Prostate gland (tissue), 2 donors: ENCODE results near the gene PTPRE. TPM values are rescaled to one million over a fixed set of nuclear protein-coding genes. Genes with fewer than 3 reads are reported as not detected.

Experiments
- DNase-seq: peaks from one replicate; pipeline ENCODE4 v3.0.0-alpha.2; 2019; ENCODE audit warnings: low spot score
- H3K27ac ChIP-seq, 2 donors: fragments of 200-600 bp; sonication (generic); 2 replicates each; pipeline ENCODE4 v1.5.1; 2017 to 2019
- H3K27me3 ChIP-seq: fragments of 200-600 bp; sonication (generic); replicated peaks from 2 replicates; pipeline ENCODE4 v1.5.1; 2019; ENCODE audit not compliant: insufficient read depth
- H3K36me3 ChIP-seq, 2 donors: fragments of 200-600 bp; sonication (generic); 1 replicate in 1 of 2; 2 replicates in 1 of 2; pipeline versions ENCODE4 v1.5.1 to v1.8.1; 2017 to 2019
- H3K4me1 ChIP-seq: fragments of 200-600 bp; sonication (generic); replicated peaks from 2 replicates; pipeline ENCODE4 v1.5.1; 2019
- H3K4me3 ChIP-seq, 2 donors: fragments of 200-600 bp; sonication (generic); 2 replicates each; pipeline ENCODE4 v1.5.1; 2017 to 2019
- H3K9me3 ChIP-seq: fragments of 200-600 bp; sonication (generic); 2 replicates; pipeline ENCODE4 v1.5.1; 2017
- CTCF ChIP-seq, 4 experiments: fragments of 200-600 bp in 2 of 4; fragments of 450-650 bp in 2 of 4; sonication (generic) in 2 of 4; IDR thresholded peaks; 1 replicate in 3 of 4; 2 replicates in 1 of 4; pipeline ENCODE4 v1.5.1; 2016 to 2019; ENCODE audit warnings: antibody characterized with exemption in 4 of 4, mild to moderate bottlenecking in 2 of 4, moderate library complexity in 2 of 4
- POLR2A ChIP-seq: fragments of 450-650 bp; IDR thresholded peaks from one replicate; pipeline ENCODE4 v1.6.1; 2016; ENCODE audit warnings: antibody characterized with exemption, mild to moderate bottlenecking
- POLR2AphosphoS5 ChIP-seq: sonication (generic); formaldehyde crosslinking; IDR thresholded peaks from one replicate; pipeline ENCODE4 v1.6.1; 2017; ENCODE audit warnings: antibody characterized with exemption
- WGBS: methylation state at CpG from one replicate; pipeline ENCODE4 v1.1.5; 2018; 5-methylcytosine and 5-hydroxymethylcytosine counted together
- intact Hi-C: fragments of 100-400 bp; cut with DNase I; formaldehyde crosslinking; loops from one replicate; pipeline ENCODE4 v1.14.2; 2022
- total RNA-seq, 2 donors: library from RNA; depleted of rRNA; stranded (reverse); fragments of >200 nt; gene quantifications; one replicate each; pipeline ENCODE4 v1.1.0, GENCODE V29; 2016

Gene PTPRE
- total RNA-seq, 2 donors from 2014 or later, result 4.5 to 14.3 TPM

- no peak for DNase-seq
- H3K36me3 ChIP-seq, result no peaks in the 10 kb centered on the region
- no peaks in the 10 kb centered on the region for H3K9me3 ChIP-seq
- 90% methylated on average over 16 of the region's 17 CpGs for WGBS
- H3K27me3 ChIP-seq, result no peaks in the 10 kb centered on the region
- no peaks in the 10 kb centered on the region for H3K4me1 ChIP-seq
- TF ChIP-seq POLR2A (no peak), CTCF (IDR thresholded peaks at IDR 0.05) (no peak), POLR2AphosphoS5 (no peak)
- H3K27ac ChIP-seq, result no peak overlapping the region
- intact Hi-C loops, result no loop called here
- H3K4me3 ChIP-seq, result no peak overlapping the region
These were observed 149.6 kb downstream of the PTPRE start for GRCh38 chr10:128056303-128057050.

- Histone ChIP-seq H3K27ac (no peak overlapping the region), H3K9me3 (no peaks in the 10 kb centered on the region), H3K36me3 (no peaks in the 10 kb centered on the region), H3K4me3 (no peak overlapping the region), H3K4me1 (no peaks in the 10 kb centered on the region), H3K27me3 (no peaks in the 10 kb centered on the region)
- intact Hi-C loops, result no loop called here
- TF ChIP-seq POLR2A, result no peak
- TF ChIP-seq POLR2AphosphoS5, result no peak
- no peak for TF ChIP-seq CTCF (IDR thresholded peaks at IDR 0.05)
- no peak for DNase-seq
- 93% methylated on average over 9 of the region's 9 CpGs for WGBS
These were observed 151.3 kb downstream of the PTPRE start for GRCh38 chr10:128058106-128058749.

- Histone ChIP-seq H3K4me1 (no peaks in the 10 kb centered on the region), H3K27me3 (no peaks in the 10 kb centered on the region), H3K4me3 (no peak overlapping the region), H3K9me3 (no peaks in the 10 kb centered on the region), H3K27ac (no peak overlapping the region), H3K36me3 (no peaks in the 10 kb centered on the region)
- TF ChIP-seq CTCF (IDR thresholded peaks at IDR 0.05) (no peak), POLR2A (no peak), POLR2AphosphoS5 (no peak)
- intact Hi-C loops, result no loop called here
- no peak for DNase-seq
These were observed 151.8 kb downstream of the PTPRE start for GRCh38 chr10:128058750-128059134.

GRCh38 chr10:128059266-128059981 lies 152.5 kb downstream of the PTPRE start:
- DNase-seq, result no peak
- TF ChIP-seq POLR2AphosphoS5 (no peak), POLR2A (no peak)
- no peaks in the 10 kb centered on the region for H3K27me3 ChIP-seq
- H3K4me1 ChIP-seq, result no peaks in the 10 kb centered on the region
- H3K36me3 ChIP-seq, result no peaks in the 10 kb centered on the region
- no peaks in the 10 kb centered on the region for H3K9me3 ChIP-seq
- no peak overlapping the region for H3K4me3 ChIP-seq
- intact Hi-C loops, result no loop called here
- no peak overlapping the region for H3K27ac ChIP-seq
- WGBS, result 81% methylated on average over 15 of the region's 15 CpGs

DNA sequence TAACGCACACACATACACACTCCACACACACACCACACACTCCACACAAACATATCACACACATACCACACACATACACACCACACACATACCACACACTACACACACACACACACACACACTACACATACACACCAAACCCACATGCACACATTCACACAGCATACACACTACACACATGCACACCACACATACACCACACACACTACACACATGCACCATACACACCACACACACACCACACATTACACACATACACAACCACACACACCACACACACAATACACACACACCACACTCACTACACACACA lies 153.0 kb downstream of the PTPRE start:
- Histone ChIP-seq H3K9me3 (no peaks in the 10 kb centered on the region), H3K27me3 (no peaks in the 10 kb centered on the region), H3K4me3 (no peak overlapping the region), H3K4me1 (no peaks in the 10 kb centered on the region), H3K27ac (no peak overlapping the region), H3K36me3 (no peaks in the 10 kb centered on the region)
- intact Hi-C loops, result no loop called here
- DNase-seq, result no peak
- TF ChIP-seq CTCF (IDR thresholded peaks at IDR 0.05), result no peak
- no peak for TF ChIP-seq POLR2A
- TF ChIP-seq POLR2AphosphoS5, result no peak
- WGBS, result 100% methylated on average over 1 of the region's 1 CpG
